ENCODE results near the gene B4GALT5. TPM values are rescaled to one million over a fixed set of nuclear protein-coding genes. Genes with fewer than 3 reads are reported as not detected.
A peak's percentile ranks its signal among the peaks of the same experiment; 100 is the strongest.
"Not testable (repeated sequence)": the region's sequence is repeated elsewhere in the genome, so short reads cannot be mapped to it uniquely, and the experiment has no call there.

Gene B4GALT5
- total RNA-seq (2014; rRNA removed; shearing (Covaris generic)) = 18.2 and 19.8 TPM in 2 replicates

- peak; percentile 87 for DNase-seq (ENCODE audit: low read depth)
Observed at GRCh38 chr20:49713753-49714712, at the start of gene B4GALT5. TSS of gene B4GALT5 (minus strand) at chr20:49713878. CDS start at chr20:49713690, 188 bp downstream.

- no peak for DNase-seq (ENCODE audit: low read depth)
Observed at GRCh38 chr20:49762940-49763766, 49.5 kb upstream of the B4GALT5 start.

GRCh38 chr20:49761888-49762287 lies 48.2 kb upstream of the B4GALT5 start:
- not testable (repeated sequence) for DNase-seq (ENCODE audit: low read depth)

GRCh38 chr20:49759266-49759950 lies 45.7 kb upstream of the B4GALT5 start:
- no peak for DNase-seq (ENCODE audit: low read depth)

- DNase-seq (ENCODE audit: low read depth) = no peak
Observed at GRCh38 chr20:49758781-49759180, 45.1 kb upstream of the B4GALT5 start.

GRCh38 chr20:49757597-49757996 lies 43.9 kb upstream of the B4GALT5 start:
- DNase-seq (ENCODE audit: low read depth) = no peak

- DNase-seq (ENCODE audit: low read depth) = no peak
Observed at GRCh38 chr20:49756241-49756640, 42.6 kb upstream of the B4GALT5 start.

GRCh38 chr20:49754596-49754995 lies 40.9 kb upstream of the B4GALT5 start:
- no peak for DNase-seq (ENCODE audit: low read depth)

GRCh38 chr20:49753133-49753532 lies 39.5 kb upstream of the B4GALT5 start:
- no peak for DNase-seq (ENCODE audit: low read depth)

GRCh38 chr20:49752201-49752903 lies 38.7 kb upstream of the B4GALT5 start:
- DNase-seq (ENCODE audit: low read depth) = no peak

- no peak for DNase-seq (ENCODE audit: low read depth)
Observed at GRCh38 chr20:49751397-49751736, 37.7 kb upstream of the B4GALT5 start.

GRCh38 chr20:49750611-49751396 lies 37.1 kb upstream of the B4GALT5 start:
- no peak for DNase-seq (ENCODE audit: low read depth)

- no peak for DNase-seq (ENCODE audit: low read depth)
Observed at GRCh38 chr20:49749625-49750024, 35.9 kb upstream of the B4GALT5 start.

- no peak for DNase-seq (ENCODE audit: low read depth)
Observed at GRCh38 chr20:49748525-49748838, 34.8 kb upstream of the B4GALT5 start.

GRCh38 chr20:49747707-49748524 lies 34.2 kb upstream of the B4GALT5 start:
- peak; percentile 10 for DNase-seq (ENCODE audit: low read depth)

GRCh38 chr20:49742948-49743347 lies 29.3 kb upstream of the B4GALT5 start:
- DNase-seq (ENCODE audit: low read depth) = no peak

GRCh38 chr20:49741977-49742376 lies 28.3 kb upstream of the B4GALT5 start:
- no peak for DNase-seq (ENCODE audit: low read depth)

GRCh38 chr20:49740807-49741206 lies 27.1 kb upstream of the B4GALT5 start:
- DNase-seq (ENCODE audit: low read depth) = no peak

- no peak for DNase-seq (ENCODE audit: low read depth)
Observed at GRCh38 chr20:49739042-49739441, 25.4 kb upstream of the B4GALT5 start.

- no peak for DNase-seq (ENCODE audit: low read depth)
Observed at GRCh38 chr20:49737260-49737659, 23.6 kb upstream of the B4GALT5 start.

Measured in Daoy (cell line).